Measurements from ENCODE around the gene ZNF469. TPM values are rescaled to one million over a fixed set of nuclear protein-coding genes. Genes with fewer than 3 reads are reported as not detected.

The ZNF469 gene
- total and polyA plus RNA-seq, 2 of the 13 experiments (the other 11 are each of a cell fraction or from before 2014, with no cell fraction given) = not detected

GRCh38 chr16:88367560-88367959 lies 15.2 kb upstream of the ZNF469 start:
- ChIA-PET CTCF (ENCODE audit: low intra/inter-chr PET ratio, low total read pairs) (no interaction called here), POLR2A (no interaction called here)
- Histone ChIP-seq H3K9me3 (ENCODE audit: low read length) (peaks cover 12% of the 10 kb centered on the region), H3K9ac (ENCODE audit: insufficient read depth, low read depth, low read length) (no peak overlapping the region), H3K4me1 (ENCODE audit: insufficient read depth, low read length) (no peaks in the 10 kb centered on the region), H3K4me2 (ENCODE audit: low read depth, low read length) (no peak overlapping the region), H3K36me3 (replicated peaks in 1 of 2; ENCODE audit: control insufficient read depth in 1 of 2, insufficient read depth in 2 of 2, low read length in 2 of 2) (no peaks in the 10 kb centered on the region), H3K27me3 (ENCODE audit: control insufficient read depth in 1 of 2, insufficient read depth in 2 of 2, low read length in 2 of 2) (peaks cover 2 to 13% of the 10 kb centered on the region in 2 experiments; a peak in 2 of 5 replicates), H3K4me3 (replicated peaks in 1 of 3; ENCODE audit: insufficient read depth in 1 of 3, low read depth in 2 of 3, low read length in 3 of 3) (no peak overlapping the region), H2AFZ (ENCODE audit: low read length) (no peak overlapping the region), H3K79me2 (ENCODE audit: insufficient read depth, low read length) (no peaks in the 10 kb centered on the region), H3K27ac (ENCODE audit: extremely low read length, insufficient read depth, low read length) (no peak overlapping the region), H4K20me1 (ENCODE audit: insufficient read depth, low read length) (no peaks in the 10 kb centered on the region)
- no peak for DNase-seq (ENCODE audit: low spot score)
- no peak for FAIRE-seq
- ATAC-seq = no peak
- BruUV-seq (replicated peaks) = no TSS peak
- intact Hi-C loops (cut with micrococcal nuclease; ENCODE audit: unreplicated experiment) = no loop called here
- in situ Hi-C loops (cut with HindIII; ENCODE audit: extremely low pct_ligation_motif_present, low pct_unique_long_range_greater_than_20kb) = no loop called here
- WGBS (ENCODE audit: low lambda C conversion rate) = 64% methylated on average over 6 of the region's 11 CpGs
- no peak for TF ChIP-seq HOXA7 (CRISPR knock-in tag; IDR thresholded peaks at IDR 0.05)
- no peak for TF ChIP-seq KAT7 (CRISPR knock-in tag; IDR thresholded peaks at IDR 0.05; ENCODE audit: borderline replicate concordance)
- no peak for TF ChIP-seq ZNF136 (CRISPR knock-in tag; IDR thresholded peaks at IDR 0.05; ENCODE audit: low read depth)
- TF ChIP-seq ZNF280D (CRISPR knock-in tag; IDR thresholded peaks at IDR 0.05) = no peak
- no peak for TF ChIP-seq ZNF629 (CRISPR knock-in tag; conservative IDR thresholded peaks at IDR 0.05)
- no peak for TF ChIP-seq IRF2 (CRISPR knock-in tag; IDR thresholded peaks at IDR 0.05)
- TF ChIP-seq TAF15 (IDR thresholded peaks at IDR 0.05; ENCODE audit: low read depth, low read length, poor library complexity, severe bottlenecking) = no peak
- TF ChIP-seq ZBTB40 (IDR thresholded peaks at IDR 0.05) = no peak
- TF ChIP-seq ZBTB40 (CRISPR knock-in tag; IDR thresholded peaks at IDR 0.05) = no peak
- no peak for TF ChIP-seq PBX3 (CRISPR knock-in tag; IDR thresholded peaks at IDR 0.05; ENCODE audit: borderline replicate concordance)
- no peak for TF ChIP-seq ZNF562 (CRISPR knock-in tag; IDR thresholded peaks at IDR 0.05; ENCODE audit: borderline replicate concordance)
- no peak for TF ChIP-seq ZNF557 (CRISPR knock-in tag; IDR thresholded peaks at IDR 0.05)
- no peak for TF ChIP-seq CAMTA2 (CRISPR knock-in tag; IDR thresholded peaks at IDR 0.05; ENCODE audit: borderline replicate concordance)
